Subcutaneous adipose tissue (tissue), 4 donors: ENCODE results near the gene APELA. TPM values are rescaled to one million over a fixed set of nuclear protein-coding genes. Genes with fewer than 3 reads are reported as not detected.

Source experiments
- CTCF ChIP-seq: fragments of 450-650 bp; IDR thresholded peaks from one replicate; pipeline ENCODE4 v1.5.1; 2016; ENCODE audit warnings: low read depth, mild to moderate bottlenecking, control low read depth, antibody characterized with exemption, moderate library complexity
- total RNA-seq, 4 donors: library from RNA; depleted of rRNA; stranded (reverse); fragments of >200 nt; gene quantifications; one replicate each; pipeline ENCODE4 v1.1.0, GENCODE V29; 2016

The APELA gene, protein sequence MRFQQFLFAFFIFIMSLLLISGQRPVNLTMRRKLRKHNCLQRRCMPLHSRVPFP
- not detected for total RNA-seq

DNA sequence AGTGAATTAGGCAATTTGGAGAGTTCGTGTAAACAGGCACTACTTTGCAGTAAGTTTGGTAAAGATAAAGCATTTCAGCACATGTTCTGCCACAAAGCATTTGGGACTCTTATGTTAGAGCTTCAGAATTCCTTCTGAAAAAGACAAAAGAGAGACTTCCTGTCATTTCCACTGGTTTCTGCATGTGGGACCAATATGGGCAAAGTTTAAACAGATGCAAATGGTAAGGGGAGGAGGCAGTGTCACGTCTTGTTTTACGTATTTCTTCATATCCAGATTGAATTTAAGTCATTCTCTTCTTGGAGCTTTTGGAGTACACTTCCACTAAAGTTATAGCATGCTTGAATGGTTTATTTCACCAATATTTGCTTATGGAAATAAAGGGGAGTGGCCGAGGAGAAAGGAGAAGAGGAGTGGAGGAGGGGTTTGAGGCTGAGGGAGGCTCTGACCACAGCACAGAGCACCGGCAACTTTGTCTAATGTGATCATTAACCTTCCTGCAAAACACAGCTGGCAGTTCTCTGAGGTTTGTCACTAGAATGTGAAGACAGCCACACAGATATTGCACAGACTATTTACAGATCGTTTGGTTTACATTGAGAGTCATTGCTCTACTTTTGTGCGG lies at the start of gene APELA:
Gene APELA (plus strand): TSS at position 479 of the 625 bp plus-strand sequence. CDS start 154 bp downstream, outside the sequence.
- no peak for TF ChIP-seq CTCF

- TF ChIP-seq CTCF, result no peak
Observed at GRCh38 chr4:164828955-164829354, 48.0 kb upstream of the APELA start.

DNA sequence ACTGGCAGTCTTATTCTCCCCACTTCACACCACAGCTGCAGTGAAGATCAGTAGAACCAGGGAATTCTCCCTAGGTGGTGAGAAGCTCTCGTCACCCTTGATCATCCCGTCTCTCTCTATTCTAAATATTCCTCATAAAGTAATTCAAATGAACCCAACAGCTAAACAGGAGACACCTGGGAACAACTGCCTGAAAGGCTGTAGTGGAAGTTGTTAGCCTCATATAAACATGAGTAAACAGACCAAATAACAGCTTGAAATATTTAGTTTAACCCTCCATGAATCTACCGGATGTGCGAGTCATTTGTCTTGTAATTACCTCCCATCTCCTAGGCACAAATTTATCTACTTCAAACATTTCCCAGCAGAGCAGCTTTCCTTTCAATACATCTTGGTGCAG lies 30.4 kb upstream of the APELA start:
- no peak for TF ChIP-seq CTCF

DNA sequence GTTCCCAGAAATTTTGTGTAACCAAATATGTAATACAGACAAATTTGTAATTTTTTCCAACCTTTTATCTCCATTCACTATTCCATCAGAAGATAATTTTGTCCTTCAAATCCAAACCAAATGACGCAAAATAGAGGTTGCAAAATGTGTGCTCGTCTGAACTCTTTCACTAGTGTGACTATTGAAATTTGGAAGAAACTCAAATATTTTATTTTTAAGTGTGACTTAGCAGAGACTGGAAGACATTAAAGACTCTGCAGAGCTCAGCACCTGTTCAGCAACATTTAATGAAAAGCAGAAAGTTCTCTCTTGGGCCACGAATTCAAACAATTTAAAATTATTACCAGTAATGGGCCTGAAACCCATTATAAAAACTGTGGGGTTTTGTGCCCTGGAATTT lies 30.0 kb upstream of the APELA start:
- TF ChIP-seq CTCF, result no peak

- TF ChIP-seq CTCF, result no peak
Observed at GRCh38 chr4:164847967-164848649, 28.9 kb upstream of the APELA start.

DNA sequence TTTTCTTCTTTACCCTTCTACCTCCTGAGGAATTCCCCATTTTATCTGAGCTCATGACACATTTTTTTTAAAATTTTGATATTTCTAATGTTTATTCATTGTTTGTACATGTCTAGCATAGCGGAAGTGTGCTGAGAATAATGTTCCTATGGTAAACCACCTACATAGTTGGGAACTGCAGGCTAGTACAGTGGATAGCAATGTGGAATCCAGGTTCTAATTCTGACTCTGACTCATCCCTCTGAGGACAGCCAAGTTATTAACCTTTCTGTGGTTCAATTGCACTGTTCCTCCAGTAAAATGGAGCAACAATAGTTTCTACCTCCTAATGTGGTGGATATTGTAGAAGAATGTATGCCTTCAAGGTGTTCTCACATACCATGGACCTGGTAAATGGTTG lies 20.6 kb upstream of the APELA start:
- TF ChIP-seq CTCF, result no peak

GRCh38 chr4:164866817-164867490 lies 10.0 kb upstream of the APELA start:
- TF ChIP-seq CTCF, result no peak
